GM12892 (cell line): ENCODE data around the gene DLG2.

ENCODE experiments used
- POLR2A ChIP-seq: IDR thresholded peaks from 2 replicates; pipeline ENCODE4 v1.6.1; 2011; ENCODE audit warnings: low read depth, low read length, control low read depth
- POLR2AphosphoS5 ChIP-seq: IDR thresholded peaks from 2 replicates; pipeline ENCODE4 v1.6.1; 2011; ENCODE audit warnings: low read depth, low read length, control low read depth
- TAF1 ChIP-seq: IDR thresholded peaks from 2 replicates; pipeline ENCODE4 v1.6.1; 2011; ENCODE audit warnings: low read depth, mild to moderate bottlenecking, control low read depth, low read length, borderline replicate concordance

GRCh38 chr11:84413549-84413948 lies 1213.6 kb downstream of the DLG2 start:
- TF ChIP-seq POLR2A (no peak), TAF1 (no peak), POLR2AphosphoS5 (no peak)
